ENCODE results near the gene PRSS22.

DNA sequence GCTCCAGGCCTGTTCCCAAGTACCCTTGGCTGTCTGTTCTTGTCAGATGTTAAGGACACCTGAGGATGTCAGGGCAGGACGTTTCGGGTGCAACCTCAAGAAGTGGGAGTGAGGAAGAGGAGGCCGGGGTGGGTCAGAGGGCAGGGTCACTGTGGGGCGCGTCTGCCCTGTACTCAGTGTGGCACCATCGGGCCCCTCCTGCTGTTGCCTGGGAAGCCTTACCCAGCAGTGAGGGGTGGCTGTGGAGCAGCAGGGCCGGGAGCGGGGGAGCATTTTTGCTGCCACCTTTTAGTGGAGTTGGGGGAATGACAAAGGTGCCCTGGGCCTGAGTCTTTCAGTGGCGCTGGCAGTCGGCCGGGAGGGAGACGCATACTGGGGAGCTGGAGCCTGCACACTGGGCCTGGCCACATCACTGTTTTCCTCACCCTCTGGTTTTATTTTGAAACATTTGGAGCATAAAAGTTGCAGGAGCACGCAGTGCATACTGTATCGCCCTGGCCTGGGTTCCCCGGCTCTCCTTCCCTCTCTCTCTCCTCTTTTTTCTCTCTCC lies 42.6 kb upstream of the PRSS22 start:
- TF ChIP-seq, protein P1, sequence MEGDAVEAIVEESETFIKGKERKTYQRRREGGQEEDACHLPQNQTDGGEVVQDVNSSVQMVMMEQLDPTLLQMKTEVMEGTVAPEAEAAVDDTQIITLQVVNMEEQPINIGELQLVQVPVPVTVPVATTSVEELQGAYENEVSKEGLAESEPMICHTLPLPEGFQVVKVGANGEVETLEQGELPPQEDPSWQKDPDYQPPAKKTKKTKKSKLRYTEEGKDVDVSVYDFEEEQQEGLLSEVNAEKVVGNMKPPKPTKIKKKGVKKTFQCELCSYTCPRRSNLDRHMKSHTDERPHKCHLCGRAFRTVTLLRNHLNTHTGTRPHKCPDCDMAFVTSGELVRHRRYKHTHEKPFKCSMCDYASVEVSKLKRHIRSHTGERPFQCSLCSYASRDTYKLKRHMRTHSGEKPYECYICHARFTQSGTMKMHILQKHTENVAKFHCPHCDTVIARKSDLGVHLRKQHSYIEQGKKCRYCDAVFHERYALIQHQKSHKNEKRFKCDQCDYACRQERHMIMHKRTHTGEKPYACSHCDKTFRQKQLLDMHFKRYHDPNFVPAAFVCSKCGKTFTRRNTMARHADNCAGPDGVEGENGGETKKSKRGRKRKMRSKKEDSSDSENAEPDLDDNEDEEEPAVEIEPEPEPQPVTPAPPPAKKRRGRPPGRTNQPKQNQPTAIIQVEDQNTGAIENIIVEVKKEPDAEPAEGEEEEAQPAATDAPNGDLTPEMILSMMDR (IDR thresholded peaks at IDR 0.05; ENCODE audit: low read length): no peak
- TF ChIP-seq EZH2 (optimal IDR thresholded peaks at IDR 0.05; ENCODE audit: low read depth, low read length): no peak
- no peak for TF ChIP-seq EZH2phosphoT487 (IDR thresholded peaks at IDR 0.05; ENCODE audit: low read length)
